Forelimb muscle (tissue), 1 donor: ENCODE results near the gene GDF9. TPM values are rescaled to one million over a fixed set of nuclear protein-coding genes. Genes with fewer than 3 reads are reported as not detected.
A peak's percentile ranks its signal among the peaks of the same experiment; 100 is the strongest.

Experiments
- DNase-seq: peaks from one replicate; pipeline ENCODE4 v3.0.0-alpha.2; 2013; ENCODE audit warnings: low read depth
- polyA plus RNA-seq: library from polyadenylated mRNA; unstranded; fragments of 120-200 nt; gene quantifications from one replicate; pipeline ENCODE4 v1.2.1, GENCODE V29; 2013; ENCODE audit not compliant: insufficient read length

Gene GDF9
- polyA plus RNA-seq: 0.95 TPM

GRCh38 chr5:132866342-132867045 is at the start of gene GDF9, which contains the start of gene UQCRQ:
TSS of gene GDF9 (minus strand) at chr5:132866469. CDS start at chr5:132864533, 1,936 bp downstream.
TSS of gene UQCRQ (plus strand) at chr5:132866642. CDS start at chr5:132866882, 240 bp downstream.
- DNase-seq: peak; percentile 100

GRCh38 chr5:132915681-132916080 is 49.4 kb upstream of the GDF9 start:
- no peak for DNase-seq

GRCh38 chr5:132909702-132910101 is 43.4 kb upstream of the GDF9 start:
- DNase-seq: no peak

- DNase-seq: no peak
Observed at GRCh38 chr5:132907161-132907560, 40.9 kb upstream of the GDF9 start.

GRCh38 chr5:132905938-132906337 is 39.7 kb upstream of the GDF9 start:
- no peak for DNase-seq

GRCh38 chr5:132901730-132902129 is 35.5 kb upstream of the GDF9 start:
- no peak for DNase-seq

- no peak for DNase-seq
Observed at GRCh38 chr5:132901036-132901435, 34.8 kb upstream of the GDF9 start.

- no peak for DNase-seq
Observed at GRCh38 chr5:132898094-132898493, 31.8 kb upstream of the GDF9 start.

- no peak for DNase-seq
Observed at GRCh38 chr5:132896685-132897084, 30.4 kb upstream of the GDF9 start.

GRCh38 chr5:132895719-132896305 is 29.5 kb upstream of the GDF9 start:
- no peak for DNase-seq

- no peak for DNase-seq
Observed at GRCh38 chr5:132890817-132891216, 24.5 kb upstream of the GDF9 start.

GRCh38 chr5:132889501-132889900 is 23.2 kb upstream of the GDF9 start:
- DNase-seq: no peak

- DNase-seq: no peak
Observed at GRCh38 chr5:132887283-132887682, 21.0 kb upstream of the GDF9 start.

GRCh38 chr5:132886064-132886823 is 20.0 kb upstream of the GDF9 start:
- DNase-seq: no peak

- DNase-seq: no peak
Observed at GRCh38 chr5:132884548-132884947, 18.3 kb upstream of the GDF9 start.

GRCh38 chr5:132883261-132883834 is 17.1 kb upstream of the GDF9 start:
- peak; percentile 17 for DNase-seq

GRCh38 chr5:132877938-132878337 is 11.7 kb upstream of the GDF9 start:
- no peak for DNase-seq

- no peak for DNase-seq
Observed at GRCh38 chr5:132877466-132877865, 11.2 kb upstream of the GDF9 start.

- no peak for DNase-seq
Observed at GRCh38 chr5:132876020-132876759, 9.9 kb upstream of the GDF9 start.

GRCh38 chr5:132873930-132874271 is 7.6 kb upstream of the GDF9 start:
- no peak for DNase-seq

GRCh38 chr5:132873119-132873929 is 7.1 kb upstream of the GDF9 start, which contains the start of gene LEAP2:
TSS of gene LEAP2 (plus strand) at chr5:132873668. CDS start at chr5:132873695, 27 bp downstream.
- no peak for DNase-seq
